SJCRH30 (cell line): ENCODE results near the gene KRTAP9-2. TPM values are rescaled to one million over a fixed set of nuclear protein-coding genes. Genes with fewer than 3 reads are reported as not detected.
"Not testable (repeated sequence)": the region's sequence is repeated elsewhere in the genome, so short reads cannot be mapped to it uniquely, and the experiment has no call there.

Source experiments
- DNase-seq, 2 experiments: peaks; one replicate each; pipeline ENCODE4 v3.0.0-alpha.2; 2015 to 2020
- H3K27ac ChIP-seq: fragments of 250-450 bp; sonication (Bioruptor Pico); 2 replicates; pipeline ENCODE4 v1.5.1; 2020; ENCODE audit warnings: mild to moderate bottlenecking, moderate library complexity
- H3K27me3 ChIP-seq: fragments of 250-450 bp; sonication (Bioruptor Pico); 2 replicates; pipeline ENCODE4 v1.5.1; 2020; ENCODE audit warnings: mild to moderate bottlenecking, moderate library complexity
- H3K36me3 ChIP-seq: fragments of 250-450 bp; sonication (Bioruptor Pico); 2 replicates; pipeline ENCODE4 v1.5.1; 2020; ENCODE audit warnings: mild to moderate bottlenecking, moderate library complexity
- H3K4me1 ChIP-seq: fragments of 250-450 bp; sonication (Bioruptor Pico); 2 replicates; pipeline ENCODE4 v1.5.1; 2020; ENCODE audit warnings: mild to moderate bottlenecking, moderate library complexity
- H3K4me3 ChIP-seq: fragments of 250-450 bp; sonication (Bioruptor Pico); 2 replicates; pipeline ENCODE4 v1.5.1; 2020; ENCODE audit warnings: mild to moderate bottlenecking, moderate library complexity
- H3K9me3 ChIP-seq: fragments of 250-450 bp; sonication (Bioruptor Pico); replicated peaks from 2 replicates; pipeline ENCODE4 v1.5.1; 2020; ENCODE audit warnings: mild to moderate bottlenecking, moderate library complexity
- total RNA-seq: library from RNA; depleted of rRNA; stranded (reverse); fragments of >200 nt; shearing (Covaris generic); gene quantifications from 2 replicates; pipeline ENCODE4 v1.2.3, GENCODE V29; 2014; rRNA removed

KRTAP9-2 gene
- total RNA-seq, 1 experiment from 2014 or later: not detected

DNA sequence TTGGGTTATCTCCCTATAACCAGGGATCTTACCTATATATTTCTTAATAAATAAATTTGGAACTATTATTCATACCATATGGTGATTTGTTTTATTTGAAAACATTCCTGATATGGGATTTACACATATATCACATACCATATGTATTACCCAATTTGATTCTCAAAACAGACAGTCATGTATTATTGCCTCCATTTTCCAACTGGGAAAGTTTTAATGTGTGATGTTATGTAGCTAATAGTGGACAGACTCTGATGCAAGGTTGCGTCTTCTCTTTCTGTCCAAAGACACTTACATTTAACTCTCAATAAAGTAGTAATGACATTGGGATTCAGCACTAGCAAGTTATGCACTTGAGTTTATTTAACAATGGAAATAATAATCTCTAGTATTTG, 29.8 kb downstream of the KRTAP9-2 start:
- H3K9me3 ChIP-seq: no peaks in the 10 kb centered on the region
- no peaks in the 10 kb centered on the region for H3K27me3 ChIP-seq
- DNase-seq: no peak
- H3K4me3 ChIP-seq: no peak overlapping the region
- H3K27ac ChIP-seq: no peak overlapping the region
- no peaks in the 10 kb centered on the region for H3K36me3 ChIP-seq
- H3K4me1 ChIP-seq: no peaks in the 10 kb centered on the region

DNA sequence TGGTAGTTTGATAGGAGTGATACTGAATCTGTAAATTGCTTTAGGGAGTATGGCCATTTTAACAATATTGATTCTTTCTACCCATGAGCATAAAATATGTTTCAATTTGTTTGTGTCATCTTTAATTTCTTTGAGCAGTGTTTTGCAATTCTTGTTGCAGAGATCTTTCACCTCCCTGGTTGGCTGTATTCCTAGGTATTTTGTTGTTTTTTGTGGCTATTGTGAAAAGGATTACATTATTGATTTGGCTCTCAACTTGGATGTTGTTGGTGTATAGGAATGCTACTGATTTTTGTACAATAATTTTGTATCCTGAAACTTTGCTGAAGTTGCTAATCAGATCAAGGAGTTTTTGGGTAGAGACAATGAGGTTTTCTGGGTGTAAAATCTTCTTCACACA, 32.0 kb downstream of the KRTAP9-2 start:
- Histone ChIP-seq H3K27me3 (no peaks in the 10 kb centered on the region), H3K27ac (no peak overlapping the region), H3K4me1 (no peaks in the 10 kb centered on the region), H3K4me3 (no peak overlapping the region), H3K36me3 (no peaks in the 10 kb centered on the region), H3K9me3 (no peaks in the 10 kb centered on the region)
- no peak for DNase-seq

DNA sequence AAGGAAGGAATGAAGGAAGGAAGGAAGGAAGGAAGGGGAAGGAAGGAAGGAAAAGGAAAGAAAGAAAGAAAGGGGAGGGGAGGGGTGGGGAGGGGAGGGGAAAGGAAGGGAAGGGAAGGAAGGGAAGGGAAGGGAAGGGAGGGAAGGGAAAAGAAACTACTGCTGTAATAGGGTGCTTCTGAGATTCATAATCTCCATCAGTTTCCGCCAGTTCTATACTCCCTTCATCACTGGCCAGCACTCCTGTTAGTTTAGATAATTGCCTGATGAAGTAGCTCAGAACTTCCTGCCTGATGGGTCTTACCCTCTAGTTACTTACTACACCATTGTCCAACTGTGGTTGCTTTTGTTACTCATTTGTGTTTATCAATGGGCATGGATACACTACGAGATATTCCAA, 36.8 kb downstream of the KRTAP9-2 start:
- no peaks in the 10 kb centered on the region for H3K9me3 ChIP-seq
- no peaks in the 10 kb centered on the region for H3K4me1 ChIP-seq
- no peak overlapping the region for H3K27ac ChIP-seq
- DNase-seq: no peak
- H3K36me3 ChIP-seq: no peaks in the 10 kb centered on the region
- no peak overlapping the region for H3K4me3 ChIP-seq
- no peaks in the 10 kb centered on the region for H3K27me3 ChIP-seq

DNA sequence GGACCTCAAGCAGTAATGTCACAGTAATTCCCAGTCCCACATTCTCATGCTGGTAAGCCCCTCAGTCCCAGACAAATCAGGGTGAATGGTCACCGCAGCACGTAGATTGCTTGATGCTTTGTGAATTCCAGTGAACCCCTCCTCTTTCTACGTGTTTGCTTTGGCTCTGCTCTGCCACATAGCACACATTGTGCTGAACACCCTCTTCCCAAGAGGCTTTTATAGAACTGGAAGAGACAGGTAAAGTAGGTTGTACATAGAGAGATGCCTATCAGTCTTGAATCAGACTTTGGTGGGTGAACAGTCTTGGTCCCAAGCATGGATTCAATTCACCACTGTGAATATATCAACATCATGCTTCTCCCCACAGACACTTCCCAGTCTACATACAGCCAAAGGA, 38.2 kb downstream of the KRTAP9-2 start:
- no peaks in the 10 kb centered on the region for H3K36me3 ChIP-seq
- no peaks in the 10 kb centered on the region for H3K27me3 ChIP-seq
- H3K9me3 ChIP-seq: no peaks in the 10 kb centered on the region
- H3K27ac ChIP-seq: no peak overlapping the region
- no peak overlapping the region for H3K4me3 ChIP-seq
- H3K4me1 ChIP-seq: no peaks in the 10 kb centered on the region
- DNase-seq: no peak

DNA sequence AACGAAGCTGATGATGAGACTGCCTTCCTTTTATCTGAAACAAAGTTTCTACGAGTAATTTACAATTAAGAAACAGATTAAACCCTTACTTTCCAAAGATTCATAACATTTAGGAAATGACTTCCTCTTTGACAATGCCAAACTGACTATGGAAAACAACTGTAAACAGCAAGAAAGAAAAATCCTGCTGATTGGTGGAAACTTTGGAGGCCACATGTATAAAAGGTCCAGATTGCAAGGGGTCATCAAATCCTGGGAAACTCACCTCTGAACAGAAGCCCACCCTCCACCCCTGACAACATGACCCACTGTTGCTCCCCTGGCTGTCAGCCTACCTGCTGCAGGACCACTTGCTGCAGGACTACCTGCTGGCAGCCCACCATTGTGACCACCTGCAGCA, 38.6 kb downstream of the KRTAP9-2 start, which contains the start of gene KRTAP9-6:
Gene KRTAP9-6, plus strand, starts transcription at position 301 of the 400 bp plus-strand sequence. Its CDS starts 0 bp downstream, at position 301.
- DNase-seq: no peak
- no peaks in the 10 kb centered on the region for H3K27me3 ChIP-seq
- no peaks in the 10 kb centered on the region for H3K4me1 ChIP-seq
- H3K4me3 ChIP-seq: no peak within 1 kb of the TSS
- no peak within 1 kb of the TSS for H3K27ac ChIP-seq
- no peaks in the 10 kb centered on the region for H3K9me3 ChIP-seq
- H3K36me3 ChIP-seq: no peaks in the 10 kb centered on the region

DNA sequence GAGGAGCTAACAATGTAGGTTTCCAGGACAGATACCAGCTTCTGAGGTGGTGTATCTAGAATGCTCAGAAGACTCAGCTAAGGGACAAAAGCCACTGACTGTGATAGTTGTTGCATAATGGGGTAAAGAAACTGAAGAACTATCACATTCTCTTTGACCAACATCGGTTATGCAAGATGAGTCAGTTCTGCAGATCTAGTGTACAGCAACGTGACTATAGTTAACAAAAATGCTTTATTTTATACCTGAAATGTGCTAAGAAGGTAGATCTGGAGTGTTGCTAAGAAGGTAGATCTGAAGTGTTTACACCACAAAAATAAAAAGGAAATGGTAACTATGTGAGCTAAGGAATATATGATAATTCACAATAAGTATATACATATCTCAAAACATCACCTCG, 41.3 kb downstream of the KRTAP9-2 start:
- Histone ChIP-seq H3K36me3 (no peaks in the 10 kb centered on the region), H3K4me3 (no peak overlapping the region), H3K27ac (no peak overlapping the region), H3K4me1 (no peaks in the 10 kb centered on the region), H3K27me3 (no peaks in the 10 kb centered on the region), H3K9me3 (no peaks in the 10 kb centered on the region)
- no peak for DNase-seq

DNA sequence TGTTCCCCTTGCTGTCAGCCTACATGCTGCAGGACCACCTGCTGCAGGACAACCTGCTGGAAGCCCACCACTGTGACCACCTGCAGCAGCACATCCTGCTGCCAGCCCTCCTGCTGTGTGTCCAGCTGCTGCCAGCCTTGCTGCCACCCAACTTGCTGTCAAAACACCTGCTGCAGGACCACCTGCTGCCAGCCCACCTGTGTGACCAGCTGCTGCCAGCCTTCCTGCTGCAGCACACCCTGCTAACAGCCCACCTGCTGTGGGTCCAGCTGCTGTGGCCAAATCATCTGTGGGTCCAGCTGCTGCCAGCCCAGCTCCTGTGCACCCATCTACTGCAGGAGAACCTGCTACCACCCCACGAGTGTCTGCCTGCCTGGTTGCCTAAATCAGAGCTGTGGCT, 44.9 kb downstream of the KRTAP9-2 start:
- not testable (repeated sequence) for H3K27ac ChIP-seq, DNase-seq, H3K27me3 ChIP-seq, H3K36me3 ChIP-seq, H3K4me3 ChIP-seq, H3K4me1 ChIP-seq, H3K9me3 ChIP-seq

DNA sequence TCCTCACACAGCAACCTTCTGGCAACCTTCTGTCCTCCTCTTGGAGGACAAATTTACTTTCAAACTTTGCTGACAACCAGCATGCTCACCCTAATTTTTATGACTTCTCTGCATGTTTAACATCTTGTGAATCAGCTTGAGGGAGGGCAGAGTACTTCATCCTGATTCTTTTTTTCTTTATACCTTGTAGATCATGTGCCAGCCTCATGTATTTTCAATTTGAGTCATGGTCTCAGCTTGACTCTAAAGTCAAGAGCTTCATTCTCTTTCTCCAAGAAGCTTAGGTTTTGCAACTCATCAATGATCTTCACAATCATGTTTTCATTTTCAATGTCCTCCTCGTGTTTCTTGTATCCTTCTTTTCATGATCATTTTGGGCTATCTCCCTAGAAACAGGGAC, 45.4 kb downstream of the KRTAP9-2 start:
- Histone ChIP-seq H3K4me1 (no peaks in the 10 kb centered on the region), H3K36me3 (no peaks in the 10 kb centered on the region), H3K27me3 (no peaks in the 10 kb centered on the region), H3K9me3 (no peaks in the 10 kb centered on the region), H3K4me3 (no peak overlapping the region), H3K27ac (no peak overlapping the region)
- DNase-seq: no peak

DNA sequence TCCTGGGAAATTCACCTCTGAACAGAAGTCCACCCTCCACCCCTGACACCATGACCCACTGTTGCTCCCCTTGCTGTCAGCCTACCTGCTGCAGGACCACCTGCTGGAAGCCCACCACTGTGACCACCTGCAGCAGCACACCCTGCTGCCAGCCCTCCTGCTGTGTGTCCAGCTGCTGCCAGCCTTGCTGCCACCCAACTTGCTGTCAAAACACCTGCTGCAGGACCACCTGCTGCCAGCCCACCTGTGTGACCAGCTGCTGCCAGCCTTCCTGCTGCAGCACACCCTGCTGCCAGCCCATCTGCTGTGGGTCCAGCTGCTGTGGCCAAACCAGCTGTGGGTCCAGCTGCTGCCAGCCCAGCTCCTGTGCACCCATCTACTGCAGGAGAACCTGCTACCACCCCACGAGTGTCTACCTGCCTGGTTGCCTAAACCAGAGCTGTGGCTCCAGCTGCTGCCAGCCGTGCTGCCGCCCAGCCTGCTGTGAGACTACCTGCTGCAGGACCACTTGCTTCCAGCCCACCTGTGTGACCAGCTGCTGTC, 49.3 kb downstream of the KRTAP9-2 start, which contains the start of gene KRTAP9-7:
Gene KRTAP9-7, plus strand, starts transcription at position 51 of the 543 bp plus-strand sequence. Its CDS starts 0 bp downstream, at position 51.
- not testable (repeated sequence) for H3K4me3 ChIP-seq, H3K27me3 ChIP-seq, DNase-seq, H3K9me3 ChIP-seq, H3K36me3 ChIP-seq, H3K27ac ChIP-seq, H3K4me1 ChIP-seq

Other genes with a start within 250 kb of the KRTAP9-2 start
- not detected in 2 replicates for gene KRT40, start 242.3 kb upstream of the KRTAP9-2 start, total RNA-seq
- gene KRTAP3-3, start 232.5 kb upstream of the KRTAP9-2 start, total RNA-seq: not detected in 2 replicates
- not detected in 2 replicates for gene KRTAP3-2, start 226.7 kb upstream of the KRTAP9-2 start, total RNA-seq
- gene KRTAP3-1, start 217.5 kb upstream of the KRTAP9-2 start, total RNA-seq: not detected in 2 replicates
- not detected in 2 replicates for gene KRTAP1-5, start 199.4 kb upstream of the KRTAP9-2 start, total RNA-seq
- not detected in 2 replicates for gene KRTAP1-4, start 196.5 kb upstream of the KRTAP9-2 start, total RNA-seq
- not detected in 2 replicates for gene KRTAP1-3, start 191.8 kb upstream of the KRTAP9-2 start, total RNA-seq
- not detected in 2 replicates for gene KRTAP1-1, start 185.2 kb upstream of the KRTAP9-2 start, total RNA-seq
- gene KRTAP2-1, start 179.3 kb upstream of the KRTAP9-2 start, total RNA-seq: not detected in 2 replicates
- gene KRTAP2-2, start 171.4 kb upstream of the KRTAP9-2 start, total RNA-seq: not detected in 2 replicates
- not detected in 2 replicates for gene KRTAP2-3, start 166.5 kb upstream of the KRTAP9-2 start, total RNA-seq
- gene KRTAP2-4, start 160.8 kb upstream of the KRTAP9-2 start, total RNA-seq: not detected in 2 replicates
- 0.18 TPM in 1 of 2 replicates, not detected in the other for gene KRTAP4-7, start 142.5 kb upstream of the KRTAP9-2 start, total RNA-seq
- not detected in 2 replicates for gene KRTAP4-8, start 128.5 kb upstream of the KRTAP9-2 start, total RNA-seq
- not detected in 2 replicates for gene KRTAP4-16, start 124.4 kb upstream of the KRTAP9-2 start, total RNA-seq
- gene KRTAP4-9, start 121.3 kb upstream of the KRTAP9-2 start, total RNA-seq: not detected in 2 replicates
- gene KRTAP4-11, start 108.3 kb upstream of the KRTAP9-2 start, total RNA-seq: not detected in 2 replicates
- 0.22 TPM in 1 of 2 replicates, not detected in the other for gene KRTAP4-12, start 102.5 kb upstream of the KRTAP9-2 start, total RNA-seq
- gene KRTAP4-6, start 86.1 kb upstream of the KRTAP9-2 start, total RNA-seq: not detected in 2 replicates
- gene KRTAP4-5, start 76.8 kb upstream of the KRTAP9-2 start, total RNA-seq: not detected in 2 replicates
- gene KRTAP4-4, start 65.9 kb upstream of the KRTAP9-2 start, total RNA-seq: not detected in 2 replicates
- gene KRTAP4-3, start 58.4 kb upstream of the KRTAP9-2 start, total RNA-seq: not detected in 2 replicates
- gene KRTAP4-2, start 48.4 kb upstream of the KRTAP9-2 start, total RNA-seq: 0.14 TPM in 1 of 2 replicates, not detected in the other
- gene KRTAP4-1, start 41.7 kb upstream of the KRTAP9-2 start, total RNA-seq: not detected in 2 replicates
- gene KRTAP9-1, start 36.8 kb upstream of the KRTAP9-2 start, total RNA-seq: not detected in 2 replicates
- not detected in 2 replicates for gene KRTAP9-3, start 5.8 kb downstream of the KRTAP9-2 start, total RNA-seq
- gene KRTAP9-8, start 11.4 kb downstream of the KRTAP9-2 start, total RNA-seq: not detected in 2 replicates
- gene KRTAP9-4, start 23.0 kb downstream of the KRTAP9-2 start, total RNA-seq: 0.10 TPM in 1 of 2 replicates, not detected in the other
- gene KRTAP9-9, start 28.7 kb downstream of the KRTAP9-2 start, total RNA-seq: not detected in 2 replicates
- gene KRTAP9-6, start 38.7 kb downstream of the KRTAP9-2 start, total RNA-seq: not detected in 2 replicates
- not detected in 2 replicates for gene KRTAP9-7, start 49.0 kb downstream of the KRTAP9-2 start, total RNA-seq
- gene KRTAP29-1, start 76.2 kb downstream of the KRTAP9-2 start, total RNA-seq: not detected in 2 replicates
- not detected in 2 replicates for gene KRTAP16-1, start 82.7 kb downstream of the KRTAP9-2 start, total RNA-seq
- gene KRTAP17-1, start 89.1 kb downstream of the KRTAP9-2 start, total RNA-seq: not detected in 2 replicates
- not detected in 2 replicates for gene KRT33A, start 124.2 kb downstream of the KRTAP9-2 start, total RNA-seq
- not detected in 2 replicates for gene KRT33B, start 143.2 kb downstream of the KRTAP9-2 start, total RNA-seq
- gene KRT34, start 155.7 kb downstream of the KRTAP9-2 start, total RNA-seq: 0.08 TPM in 1 of 2 replicates, not detected in the other
- 0.08 TPM in 1 of 2 replicates, not detected in the other for gene KRT31, start 171.0 kb downstream of the KRTAP9-2 start, total RNA-seq
- gene KRT37, start 197.9 kb downstream of the KRTAP9-2 start, total RNA-seq: not detected in 2 replicates
- gene KRT38, start 214.3 kb downstream of the KRTAP9-2 start, total RNA-seq: not detected in 2 replicates
- not detected in 2 replicates for gene KRT32, start 240.7 kb downstream of the KRTAP9-2 start, total RNA-seq